ENCODE data around the gene DPH1. TPM values are rescaled to one million over a fixed set of nuclear protein-coding genes. Genes with fewer than 3 reads are reported as not detected.

DPH1 gene
- total RNA-seq, 1 donor from 2014 or later = 36.2 TPM

DNA sequence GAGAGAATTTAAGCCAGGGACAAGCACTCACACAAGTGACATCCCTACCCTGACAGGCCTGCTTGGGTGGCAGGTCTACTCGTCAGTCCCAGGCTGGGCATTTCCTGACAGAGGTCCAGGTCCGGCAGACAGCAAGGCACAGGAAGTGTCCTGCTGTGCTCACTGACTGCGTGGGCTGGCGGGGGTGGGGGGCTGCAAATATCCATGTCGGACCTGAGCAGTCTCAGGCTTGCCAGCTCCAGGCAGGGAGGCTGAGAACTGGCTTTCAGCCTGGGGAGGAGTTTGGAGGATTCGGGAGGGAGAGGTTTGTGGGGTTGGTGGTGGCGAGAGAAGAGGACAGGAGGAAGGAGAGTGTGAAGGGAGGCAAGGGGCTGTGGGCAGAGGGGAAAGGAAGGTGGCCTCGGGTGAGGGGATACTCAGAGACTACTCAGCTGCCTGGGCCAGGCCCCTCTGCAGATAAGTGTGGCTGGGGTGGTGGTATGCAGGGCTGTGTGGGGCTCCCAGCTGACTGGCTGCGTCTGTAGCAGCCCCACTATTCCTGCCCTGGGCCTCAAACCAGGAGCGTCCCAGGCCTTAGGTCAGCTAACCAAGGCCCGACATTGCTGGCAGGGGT, 32.7 kb downstream of the DPH1 start:
- no peak for DNase-seq (ENCODE audit: low read depth)

GRCh38 chr17:2063261-2064146, 33.6 kb downstream of the DPH1 start:
- DNase-seq (ENCODE audit: low read depth) = no peak

- no peak for DNase-seq (ENCODE audit: low read depth)
Observed at GRCh38 chr17:2064147-2064489, 34.2 kb downstream of the DPH1 start.

DNA sequence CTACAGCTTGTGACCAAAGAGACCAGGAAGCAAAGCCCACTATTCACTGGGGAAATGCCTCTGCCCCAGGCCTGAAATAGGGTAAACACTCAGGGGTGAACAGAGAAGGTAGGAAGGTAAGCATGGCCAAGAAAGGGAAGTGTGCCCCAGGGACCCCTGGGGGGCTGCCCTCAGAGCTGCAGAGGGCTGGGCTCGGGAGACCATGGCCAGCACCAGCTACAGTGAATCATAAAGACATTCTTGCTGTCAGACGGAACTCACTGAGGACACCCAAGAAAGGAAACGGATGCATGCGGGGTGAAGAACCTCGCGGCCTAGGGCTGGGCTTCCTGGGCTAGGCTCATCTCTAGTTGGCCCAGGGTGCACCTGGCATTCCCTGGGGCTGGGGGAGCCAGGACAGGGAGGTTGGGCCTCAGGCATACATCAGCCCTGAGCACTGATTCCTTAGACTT, 34.6 kb downstream of the DPH1 start:
- no peak for DNase-seq (ENCODE audit: low read depth)

DNA sequence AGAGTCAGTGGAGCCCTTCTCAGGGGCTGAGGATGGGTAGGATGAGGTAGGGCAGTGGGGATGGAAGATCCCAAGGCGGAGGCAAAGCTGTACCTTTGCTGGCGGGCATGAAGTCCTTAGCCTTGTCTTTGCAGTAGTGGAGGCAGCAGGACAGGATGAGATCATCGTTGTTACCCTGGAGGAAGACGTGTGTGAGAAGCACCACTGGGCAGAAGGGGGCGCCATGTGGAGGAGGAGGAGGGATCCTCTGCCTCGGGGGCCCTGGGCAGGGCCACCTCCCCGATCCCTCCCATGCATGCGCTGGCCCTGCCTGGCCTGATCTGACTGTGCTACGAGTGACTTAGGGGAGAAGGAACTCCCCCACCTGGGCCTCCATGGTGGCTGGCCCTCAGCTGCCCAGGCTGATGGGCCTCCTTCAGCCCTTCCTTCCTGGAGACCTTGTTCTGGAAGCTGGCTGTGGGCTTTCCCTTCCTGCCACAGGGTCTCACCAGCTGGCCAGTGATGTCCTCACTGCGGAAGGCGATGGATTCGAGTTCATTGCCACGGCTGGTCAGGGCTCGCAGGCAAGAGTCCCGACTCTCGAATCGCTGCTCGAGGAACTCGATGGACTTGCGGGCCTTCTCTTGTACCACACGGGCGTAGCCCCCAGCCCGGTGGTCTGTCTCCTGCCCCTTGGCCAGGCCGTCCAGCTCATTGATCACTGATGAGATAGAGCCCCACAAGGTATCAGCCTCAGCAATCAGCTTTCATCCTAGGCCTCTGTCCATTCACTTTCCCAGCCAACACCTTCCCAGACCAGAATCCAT, 35.2 kb downstream of the DPH1 start:
- no peak for DNase-seq (ENCODE audit: low read depth)

- DNase-seq (ENCODE audit: low read depth) = no peak
Observed at GRCh38 chr17:2065949-2066400, 36.0 kb downstream of the DPH1 start.

DNA sequence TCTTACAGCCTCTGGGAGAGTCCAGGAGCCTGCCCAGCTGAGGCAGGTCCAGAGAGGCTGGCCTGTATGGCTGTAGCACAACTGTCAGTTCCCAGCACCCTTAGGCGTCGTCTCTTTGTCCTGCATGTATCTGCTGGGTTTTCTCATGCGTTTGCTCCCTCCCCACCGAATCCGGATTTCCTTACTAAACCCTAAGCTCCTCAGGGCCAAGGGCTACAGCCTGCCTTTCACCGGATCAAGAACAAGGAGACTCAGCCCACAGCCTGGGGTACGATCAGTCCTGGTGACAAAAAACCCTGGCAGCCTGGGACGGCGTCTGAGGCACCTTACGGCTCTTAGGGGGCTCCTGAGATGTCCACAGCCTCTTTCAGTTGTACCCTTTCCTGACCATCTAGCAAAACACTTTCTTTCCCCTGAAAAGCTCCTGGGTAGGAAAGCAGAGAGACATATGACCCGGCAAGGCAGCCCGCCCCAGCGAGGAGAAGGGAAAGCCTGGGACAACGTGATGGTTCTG, 37.2 kb downstream of the DPH1 start:
- DNase-seq (ENCODE audit: low read depth) = no peak

DNA sequence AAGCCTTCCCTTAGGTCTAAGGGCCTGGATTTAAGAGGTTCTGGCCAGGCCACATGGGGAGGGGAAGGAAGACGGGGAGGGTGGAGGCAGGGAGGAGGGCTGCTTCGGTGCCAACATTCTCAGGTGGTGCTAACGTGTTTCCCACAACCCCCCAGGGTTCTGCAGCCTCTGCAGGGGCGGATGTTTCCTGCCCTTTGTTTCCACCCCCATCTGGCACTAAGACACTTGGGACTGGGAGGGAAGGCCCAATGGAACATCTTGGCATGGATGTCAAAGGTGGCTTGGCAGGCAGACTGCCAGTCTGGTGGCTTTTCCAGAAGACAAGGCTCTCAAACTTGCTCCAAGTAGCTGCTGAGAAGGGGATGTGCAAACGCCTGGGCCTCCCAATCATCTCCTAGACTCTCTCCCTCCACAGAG, 37.7 kb downstream of the DPH1 start:
- DNase-seq (ENCODE audit: low read depth) = no peak

GRCh38 chr17:2068031-2068518, 38.1 kb downstream of the DPH1 start:
- DNase-seq (ENCODE audit: low read depth) = no peak

DNA sequence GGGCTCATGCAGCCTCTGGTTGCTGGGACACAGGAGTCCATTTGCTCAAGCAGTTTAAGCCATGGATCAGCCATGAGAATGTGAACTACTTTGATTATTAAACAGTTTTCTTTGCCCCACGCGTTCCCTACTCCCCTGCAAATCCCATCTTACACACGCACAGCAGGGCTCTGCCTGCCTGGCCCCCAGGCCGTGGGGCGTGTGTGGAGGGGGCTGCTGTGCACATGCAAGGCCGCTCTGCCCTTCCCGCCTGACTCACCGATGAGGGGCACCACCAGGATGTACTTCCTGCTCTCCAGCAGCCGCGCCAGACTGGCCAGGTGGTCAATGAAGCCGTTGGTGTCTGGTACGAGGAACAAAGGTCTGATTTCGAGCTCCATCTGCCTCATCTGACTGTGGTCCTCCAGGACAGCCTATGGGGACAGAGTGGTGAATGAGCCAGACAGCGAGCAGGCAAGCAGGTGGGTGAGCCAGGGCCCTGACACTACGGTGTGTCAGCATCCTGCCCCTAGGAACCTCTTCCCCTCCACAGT, 38.6 kb downstream of the DPH1 start:
- no peak for DNase-seq (ENCODE audit: low read depth)

DNA sequence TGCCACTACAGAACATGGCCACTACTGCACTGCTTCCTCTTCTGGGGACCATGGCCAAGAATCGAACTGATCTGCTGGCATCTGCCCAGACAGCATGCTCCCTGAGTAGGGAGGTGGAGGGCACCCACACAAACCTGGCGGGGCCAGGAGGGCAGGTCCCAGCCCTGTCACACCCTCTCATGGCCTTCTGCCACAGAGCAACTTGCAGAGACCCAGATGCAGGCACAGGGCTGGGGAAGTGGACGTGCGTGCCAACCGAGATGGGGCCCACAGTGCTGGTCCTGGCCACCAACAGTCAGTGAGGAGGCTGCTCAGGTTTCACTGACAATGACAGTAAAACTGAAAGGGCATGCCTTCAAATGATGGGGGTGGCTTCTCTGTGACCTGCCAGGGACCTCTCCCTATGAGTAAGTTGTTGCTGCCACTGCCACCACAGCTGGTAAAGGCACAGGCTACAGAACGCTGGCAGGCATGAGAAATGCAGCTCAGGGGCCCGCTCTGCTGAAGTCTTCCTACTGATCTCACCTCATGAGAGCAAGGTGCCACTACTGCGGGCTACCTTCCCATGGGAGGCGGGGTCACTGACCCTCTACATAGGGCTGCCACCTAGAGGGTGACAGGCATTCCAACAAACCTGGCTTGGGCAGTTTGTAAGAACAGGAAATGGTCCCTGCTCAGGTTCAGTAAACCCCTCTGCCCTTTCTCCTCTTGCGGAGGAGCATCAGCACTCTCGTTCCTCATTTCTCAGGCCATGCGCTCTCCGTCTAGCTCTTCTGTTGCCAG, 40.5 kb downstream of the DPH1 start:
- DNase-seq (ENCODE audit: low read depth) = no peak

DNA sequence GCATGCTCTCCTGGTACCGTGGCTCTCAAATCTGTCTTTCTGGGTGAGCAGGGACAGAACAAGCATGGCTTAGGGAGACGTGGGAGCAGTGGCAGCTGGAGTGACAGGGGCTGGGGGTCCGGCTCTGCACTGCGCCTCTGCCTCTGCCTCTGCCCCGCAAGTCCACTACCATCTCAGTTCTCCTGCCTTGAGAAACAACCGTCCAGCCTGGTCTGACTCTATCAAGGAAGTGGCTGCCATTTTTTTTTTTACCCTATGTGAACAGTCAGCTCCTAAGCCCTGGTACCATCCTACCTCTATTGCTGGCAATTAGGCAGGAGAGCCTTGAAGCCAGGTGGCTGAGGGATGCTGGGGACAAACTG, 41.1 kb downstream of the DPH1 start:
- DNase-seq (ENCODE audit: low read depth) = no peak

DNA sequence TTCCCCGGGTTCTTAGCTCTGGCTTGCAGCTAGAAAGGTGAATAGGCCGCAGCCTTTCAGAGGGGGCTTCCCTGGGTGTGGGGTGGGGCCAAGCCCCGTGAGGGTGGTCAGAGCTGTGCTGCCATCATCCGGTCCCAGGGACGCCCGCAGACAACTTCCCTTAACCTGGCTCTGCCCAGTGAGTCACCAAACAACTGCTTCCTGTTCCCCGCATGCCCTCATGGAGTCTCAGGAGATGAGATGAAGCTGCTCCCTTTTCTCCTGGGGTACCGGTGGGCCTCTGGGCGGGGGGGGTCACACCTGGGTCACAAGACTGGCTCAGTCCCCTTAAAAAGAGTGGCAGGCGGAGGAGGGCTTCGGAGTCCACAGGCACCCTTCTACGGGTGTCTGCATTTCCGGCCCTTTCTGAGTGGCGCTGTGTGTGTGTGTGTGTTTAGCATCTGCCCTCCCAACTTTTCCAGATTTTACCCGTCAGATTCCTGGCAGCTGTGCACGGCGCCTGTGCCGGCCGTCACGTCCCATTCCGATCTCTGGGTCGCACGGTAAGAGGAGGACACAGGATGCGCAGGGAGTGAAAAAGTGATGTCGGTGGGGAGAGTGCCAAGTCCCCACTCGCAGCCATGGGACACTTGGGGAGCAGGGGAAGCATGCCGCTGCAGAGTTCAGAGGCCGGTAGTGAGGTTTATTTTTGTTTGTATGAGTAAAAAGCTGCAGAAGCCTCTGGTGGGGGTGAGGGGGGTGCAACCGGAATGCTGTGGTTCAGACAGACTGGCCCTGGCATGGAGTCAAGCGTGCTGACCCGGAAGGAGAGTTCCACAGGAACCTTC, 41.7 kb downstream of the DPH1 start:
- DNase-seq (ENCODE audit: low read depth) = no peak

DNA sequence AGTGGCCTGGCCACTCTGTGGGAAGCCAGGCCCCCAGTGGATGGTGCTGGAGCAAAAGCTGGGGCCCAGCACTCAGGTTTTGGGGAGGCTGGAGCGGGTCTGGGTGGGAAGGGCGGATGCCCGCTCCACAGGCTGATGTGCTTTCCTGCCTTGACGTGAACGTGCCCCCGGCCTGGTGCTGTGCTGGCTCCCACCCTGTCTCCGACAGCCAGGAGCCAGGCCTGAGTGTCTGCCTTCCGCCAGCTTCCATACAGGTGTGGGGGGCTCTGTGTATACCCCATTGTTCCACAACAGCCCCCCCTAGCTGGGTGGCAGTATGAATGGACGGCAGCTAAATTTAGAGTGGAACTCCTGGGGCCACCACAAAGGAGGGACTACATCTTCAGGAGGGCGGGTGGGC, 45.0 kb downstream of the DPH1 start:
- DNase-seq (ENCODE audit: low read depth) = no peak

- no peak for DNase-seq (ENCODE audit: low read depth)
Observed at GRCh38 chr17:2075336-2076086, 45.6 kb downstream of the DPH1 start.

- DNase-seq (ENCODE audit: low read depth) = no peak
Observed at GRCh38 chr17:2076087-2076984, 46.4 kb downstream of the DPH1 start.

- no peak for DNase-seq (ENCODE audit: low read depth)
Observed at GRCh38 chr17:2077040-2077439, 47.1 kb downstream of the DPH1 start.

- DNase-seq (ENCODE audit: low read depth) = peak; percentile 28
Observed at GRCh38 chr17:2081564-2081963, 51.6 kb downstream of the DPH1 start.

Measured in renal cortical epithelial cell (primary cell).